ENCODE results near the gene KCTD8. TPM values are rescaled to one million over a fixed set of nuclear protein-coding genes. Genes with fewer than 3 reads are reported as not detected.

KCTD8 gene
- not detected for polyA plus RNA-seq (2012; ENCODE audit: insufficient read depth, insufficient read length)

GRCh38 chr4:44448521-44449461 lies at the start of gene KCTD8:
KCTD8 (minus strand) TSS chr4:44448809.
- H3K4me3 ChIP-seq (ENCODE audit: low read length): peak within 1 kb of the TSS; percentile 21
- DNase-seq (ENCODE audit: low read depth, low spot score): peak; percentile 73

- H3K4me3 ChIP-seq (ENCODE audit: low read length): no peak overlapping the region
- DNase-seq (ENCODE audit: low read depth, low spot score): no peak
Measured at GRCh38 chr4:44494810-44495701, 46.4 kb upstream of the KCTD8 start.

GRCh38 chr4:44493924-44494323 lies 45.3 kb upstream of the KCTD8 start:
- H3K4me3 ChIP-seq (ENCODE audit: low read length): no peak overlapping the region
- peak; percentile 28 for DNase-seq (ENCODE audit: low read depth, low spot score)

- no peak overlapping the region for H3K4me3 ChIP-seq (ENCODE audit: low read length)
- no peak for DNase-seq (ENCODE audit: low read depth, low spot score)
Measured at GRCh38 chr4:44487341-44487740, 38.7 kb upstream of the KCTD8 start.

GRCh38 chr4:44479731-44480130 lies 31.1 kb upstream of the KCTD8 start:
- DNase-seq (ENCODE audit: low read depth, low spot score): no peak
- no peak overlapping the region for H3K4me3 ChIP-seq (ENCODE audit: low read length)

GRCh38 chr4:44462259-44462658 lies 13.7 kb upstream of the KCTD8 start:
- DNase-seq (ENCODE audit: low read depth, low spot score): no peak
- no peak overlapping the region for H3K4me3 ChIP-seq (ENCODE audit: low read length)

GRCh38 chr4:44447563-44448504 lies 775 bp downstream of the KCTD8 start:
- no peak overlapping the region for H3K4me3 ChIP-seq (ENCODE audit: low read length)
- no peak for DNase-seq (ENCODE audit: low read depth, low spot score)

GRCh38 chr4:44446801-44447562 lies 1.6 kb downstream of the KCTD8 start:
- DNase-seq (ENCODE audit: low read depth, low spot score): no peak
- H3K4me3 ChIP-seq (ENCODE audit: low read length): no peak overlapping the region

GRCh38 chr4:44446191-44446590 lies 2.4 kb downstream of the KCTD8 start:
- H3K4me3 ChIP-seq (ENCODE audit: low read length): no peak overlapping the region
- DNase-seq (ENCODE audit: low read depth, low spot score): no peak

- no peak overlapping the region for H3K4me3 ChIP-seq (ENCODE audit: low read length)
- no peak for DNase-seq (ENCODE audit: low read depth, low spot score)
Measured at GRCh38 chr4:44438687-44439086, 9.9 kb downstream of the KCTD8 start.

- DNase-seq (ENCODE audit: low read depth, low spot score): no peak
Measured at GRCh38 chr4:44434247-44434646, 14.4 kb downstream of the KCTD8 start.

GRCh38 chr4:44425614-44426208 lies 22.9 kb downstream of the KCTD8 start:
- no peak for DNase-seq (ENCODE audit: low read depth, low spot score)
- H3K4me3 ChIP-seq (ENCODE audit: low read length): no peak overlapping the region

More at GRCh38 chr4:44434247-44434646, 14.4 kb downstream of the KCTD8 start:
- H3K4me3 ChIP-seq (ENCODE audit: low read length): no peak overlapping the region

- DNase-seq (ENCODE audit: low read depth, low spot score): no peak
- H3K4me3 ChIP-seq (ENCODE audit: low read length): no peak overlapping the region
Measured at GRCh38 chr4:44422912-44423311, 25.7 kb downstream of the KCTD8 start.

- H3K4me3 ChIP-seq (ENCODE audit: low read length): no peak overlapping the region
- DNase-seq (ENCODE audit: low read depth, low spot score): no peak
Measured at GRCh38 chr4:44421330-44422065, 27.1 kb downstream of the KCTD8 start.

- H3K4me3 ChIP-seq (ENCODE audit: low read length): no peak overlapping the region
- no peak for DNase-seq (ENCODE audit: low read depth, low spot score)
Measured at GRCh38 chr4:44415251-44415650, 33.4 kb downstream of the KCTD8 start.

GRCh38 chr4:44368413-44369167 lies 80.0 kb downstream of the KCTD8 start:
- DNase-seq (ENCODE audit: low read depth, low spot score): no peak
- H3K4me3 ChIP-seq (ENCODE audit: low read length): no peak overlapping the region
